ENCODE data around the gene TRAK2.
A peak's percentile ranks its signal among the peaks of the same experiment; 100 is the strongest.
"Not testable (repeated sequence)": the region's sequence is repeated elsewhere in the genome, so short reads cannot be mapped to it uniquely, and the experiment has no call there.

Gene TRAK2, protein sequence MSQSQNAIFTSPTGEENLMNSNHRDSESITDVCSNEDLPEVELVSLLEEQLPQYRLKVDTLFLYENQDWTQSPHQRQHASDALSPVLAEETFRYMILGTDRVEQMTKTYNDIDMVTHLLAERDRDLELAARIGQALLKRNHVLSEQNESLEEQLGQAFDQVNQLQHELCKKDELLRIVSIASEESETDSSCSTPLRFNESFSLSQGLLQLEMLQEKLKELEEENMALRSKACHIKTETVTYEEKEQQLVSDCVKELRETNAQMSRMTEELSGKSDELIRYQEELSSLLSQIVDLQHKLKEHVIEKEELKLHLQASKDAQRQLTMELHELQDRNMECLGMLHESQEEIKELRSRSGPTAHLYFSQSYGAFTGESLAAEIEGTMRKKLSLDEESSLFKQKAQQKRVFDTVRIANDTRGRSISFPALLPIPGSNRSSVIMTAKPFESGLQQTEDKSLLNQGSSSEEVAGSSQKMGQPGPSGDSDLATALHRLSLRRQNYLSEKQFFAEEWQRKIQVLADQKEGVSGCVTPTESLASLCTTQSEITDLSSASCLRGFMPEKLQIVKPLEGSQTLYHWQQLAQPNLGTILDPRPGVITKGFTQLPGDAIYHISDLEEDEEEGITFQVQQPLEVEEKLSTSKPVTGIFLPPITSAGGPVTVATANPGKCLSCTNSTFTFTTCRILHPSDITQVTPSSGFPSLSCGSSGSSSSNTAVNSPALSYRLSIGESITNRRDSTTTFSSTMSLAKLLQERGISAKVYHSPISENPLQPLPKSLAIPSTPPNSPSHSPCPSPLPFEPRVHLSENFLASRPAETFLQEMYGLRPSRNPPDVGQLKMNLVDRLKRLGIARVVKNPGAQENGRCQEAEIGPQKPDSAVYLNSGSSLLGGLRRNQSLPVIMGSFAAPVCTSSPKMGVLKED
- total RNA-seq = 78.6 to 233 (median 107) reads per million in 3 experiments

DNA sequence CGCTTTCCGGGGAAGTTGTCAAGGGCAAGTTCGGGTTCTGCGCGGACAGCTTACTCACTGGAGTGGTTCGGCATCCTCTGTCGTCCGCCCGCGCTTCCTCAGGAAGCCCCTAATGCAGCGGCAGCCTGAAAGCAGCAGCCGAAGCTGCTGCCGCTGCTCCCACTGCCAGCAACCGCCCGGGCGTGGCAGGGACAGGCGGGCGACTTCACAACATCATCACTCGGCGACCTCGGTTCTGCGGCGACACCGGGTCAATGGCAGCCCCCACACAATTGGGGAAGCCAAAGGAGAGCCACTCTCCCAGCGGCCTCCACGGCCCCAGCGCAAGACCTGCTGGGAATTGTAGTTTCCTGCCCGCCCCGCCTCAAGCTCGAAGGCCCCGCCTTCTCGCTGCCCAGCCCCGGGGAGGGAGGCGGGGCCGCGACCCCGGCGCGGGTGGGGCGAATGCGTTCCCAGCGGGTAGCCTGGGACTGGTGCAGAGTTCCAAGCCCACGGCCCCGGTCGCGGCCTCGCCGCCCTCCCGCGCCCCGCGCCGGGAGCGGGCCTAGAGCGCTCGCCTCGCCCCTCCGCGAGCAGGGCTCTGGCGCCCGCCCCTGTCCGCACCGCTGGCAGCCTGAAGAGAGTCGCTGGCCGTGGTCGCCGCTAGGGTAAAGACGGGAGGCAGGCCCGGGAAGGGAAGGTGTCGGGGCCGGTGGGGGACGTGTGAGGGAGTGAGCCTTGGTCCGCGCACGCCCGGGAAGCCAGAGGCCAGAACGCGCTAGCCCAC is at the start of gene TRAK2, which contains the start of gene STRADB:
Gene TRAK2, minus strand, starts transcription at position 167 of the 766 bp plus-strand sequence. CDS start 30,951 bp downstream, outside the sequence.
Gene STRADB, plus strand, starts transcription at position 449 of the 766 bp plus-strand sequence. CDS start 3,101 bp downstream, outside the sequence.
- peak; percentile 95 for DNase-seq

DNA sequence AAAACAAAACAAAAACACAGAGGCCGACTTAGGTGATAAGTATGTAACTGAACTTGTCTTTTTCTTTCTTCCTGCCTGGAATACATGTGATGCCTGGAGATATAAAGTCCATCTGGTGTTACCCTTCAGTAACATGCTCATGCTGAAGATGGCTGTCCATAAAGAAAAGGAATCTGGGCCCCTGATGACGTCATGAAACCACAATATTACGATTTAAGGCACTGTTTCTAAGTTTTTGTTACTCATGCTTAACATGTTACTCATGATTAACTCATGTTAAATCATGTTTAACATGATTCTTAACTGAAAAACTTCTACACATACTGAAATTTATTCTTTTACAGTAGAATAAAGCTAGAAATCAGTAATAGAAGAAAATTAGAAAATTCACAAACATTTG is 49.3 kb upstream of the TRAK2 start:
- DNase-seq = no peak

GRCh38 chr2:201496785-201497184 is 45.5 kb upstream of the TRAK2 start:
- no peak for DNase-seq

DNA sequence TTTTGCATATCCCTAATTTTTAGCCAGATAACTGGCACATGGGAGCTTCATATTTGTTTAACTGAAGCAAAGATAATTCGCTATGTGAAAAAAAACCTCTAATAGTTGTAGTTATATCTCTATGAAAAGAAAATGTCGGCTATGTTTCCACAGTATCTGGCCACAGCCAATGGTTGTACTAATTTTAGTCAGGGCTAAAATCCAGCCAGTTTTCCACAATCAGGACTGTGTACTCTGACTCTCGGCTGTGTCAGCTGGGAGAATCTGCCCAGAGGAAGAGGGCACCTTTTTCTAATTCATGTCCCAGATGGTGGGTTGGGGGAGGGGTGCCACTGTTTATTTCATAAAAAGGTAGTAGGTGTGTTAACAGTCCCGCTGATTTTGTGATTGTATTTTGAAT is 39.0 kb upstream of the TRAK2 start:
- no peak for DNase-seq

DNA sequence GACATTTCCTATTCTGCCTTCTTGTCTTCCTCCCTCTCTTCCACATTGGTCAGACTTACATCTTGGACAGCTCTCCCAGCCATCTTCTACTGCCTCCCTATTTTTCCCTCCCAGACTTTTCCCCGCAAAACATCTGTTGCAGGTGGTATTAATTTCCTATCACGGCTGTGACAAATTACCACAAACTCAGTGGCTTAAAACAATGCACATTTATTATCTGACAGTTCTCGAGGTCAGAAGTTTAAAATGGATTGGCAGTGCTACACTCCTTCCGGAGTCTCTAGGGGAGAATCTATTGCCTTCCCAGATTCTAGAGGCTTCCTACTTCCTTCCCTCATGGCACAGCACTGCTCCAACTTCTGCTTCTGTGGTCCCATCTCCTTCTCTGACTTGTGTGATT is 33.5 kb upstream of the TRAK2 start:
- no peak for DNase-seq

GRCh38 chr2:201483758-201484157 is 32.5 kb upstream of the TRAK2 start:
- DNase-seq = not testable (repeated sequence)

DNA sequence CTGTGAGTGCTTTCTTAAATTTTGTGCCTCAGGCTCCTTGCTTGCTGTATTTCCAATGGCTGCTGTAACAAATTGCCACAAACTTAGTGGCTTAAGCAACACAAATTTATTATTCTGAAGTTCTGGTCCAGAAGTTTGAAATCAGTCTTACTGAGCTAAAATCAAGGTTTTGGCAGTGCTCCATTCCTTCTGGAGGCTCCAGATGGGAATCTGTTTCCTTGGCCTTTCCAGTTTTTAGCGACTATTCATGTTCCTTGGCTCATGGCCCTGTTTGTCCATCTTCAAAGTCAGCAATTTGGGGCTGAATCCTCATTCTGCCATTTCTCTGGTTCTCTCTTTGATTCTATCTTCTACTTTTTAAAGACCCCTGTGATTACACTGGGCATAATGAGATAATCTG is 32.1 kb upstream of the TRAK2 start:
- DNase-seq = no peak

GRCh38 chr2:201482543-201482942 is 31.3 kb upstream of the TRAK2 start:
- no peak for DNase-seq

DNA sequence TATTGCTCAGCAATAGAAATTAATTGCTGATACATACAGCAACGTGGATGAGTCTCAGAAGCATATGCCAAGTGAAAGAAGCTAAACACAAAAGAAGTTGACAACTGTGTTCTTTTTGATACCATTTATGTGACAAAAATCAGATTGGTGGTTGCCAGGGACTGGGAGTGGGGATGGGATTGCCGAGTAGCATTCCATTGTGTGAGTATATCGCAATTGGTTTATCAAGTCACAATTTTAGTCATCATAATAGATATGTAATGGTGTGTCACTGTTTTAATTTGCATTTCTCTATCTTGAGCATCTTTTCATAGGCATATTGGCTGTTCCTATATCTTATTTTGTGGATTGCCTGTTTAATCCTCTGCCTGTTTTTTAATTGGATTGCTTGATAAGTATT is 21.2 kb upstream of the TRAK2 start:
- DNase-seq = no peak

GRCh38 chr2:201471732-201472393 is 20.6 kb upstream of the TRAK2 start:
- no peak for DNase-seq

GRCh38 chr2:201470821-201471731 is 19.8 kb upstream of the TRAK2 start:
- DNase-seq = no peak

- no peak for DNase-seq
These were observed 16.4 kb upstream of the TRAK2 start for GRCh38 chr2:201467666-201468065.

DNA sequence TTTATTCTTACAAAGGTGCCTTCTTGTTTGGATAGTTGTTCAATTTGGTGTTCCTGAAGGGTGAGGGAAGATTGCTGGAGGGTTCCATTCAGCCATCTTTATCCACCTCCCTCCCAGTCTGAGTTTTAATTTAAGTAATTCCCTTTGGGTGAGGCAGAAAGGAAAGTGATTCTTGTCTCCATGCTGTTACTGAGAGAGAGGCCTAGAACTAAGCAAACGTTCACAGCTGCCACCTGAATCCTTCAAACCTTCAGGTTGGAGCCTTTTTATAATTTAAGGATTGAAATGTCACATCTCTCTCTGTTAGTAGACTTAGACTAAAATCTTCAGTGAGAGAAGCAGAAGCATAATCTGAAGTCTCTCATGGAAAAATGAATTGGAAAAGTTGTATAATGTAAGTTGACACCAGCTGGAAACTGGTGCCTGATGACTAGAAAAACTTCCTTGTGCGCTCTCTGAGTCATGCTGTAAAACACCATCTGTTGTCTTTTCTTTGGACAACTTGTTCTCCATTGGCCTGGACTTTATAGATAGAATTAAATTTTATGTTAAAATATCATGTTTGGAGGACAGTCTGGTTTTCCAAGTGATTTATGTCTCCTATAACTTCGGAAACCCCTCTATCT is 14.9 kb upstream of the TRAK2 start:
- DNase-seq = no peak

GRCh38 chr2:201465524-201465971 is 14.3 kb upstream of the TRAK2 start:
- no peak for DNase-seq

GRCh38 chr2:201464547-201464946 is 13.3 kb upstream of the TRAK2 start:
- no peak for DNase-seq

- DNase-seq = no peak
These were observed 9.3 kb upstream of the TRAK2 start for GRCh38 chr2:201460532-201460931.

GRCh38 chr2:201458381-201458780 is 7.1 kb upstream of the TRAK2 start:
- DNase-seq = no peak

- DNase-seq = no peak
These were observed 1.8 kb upstream of the TRAK2 start for GRCh38 chr2:201452922-201453643.

DNA sequence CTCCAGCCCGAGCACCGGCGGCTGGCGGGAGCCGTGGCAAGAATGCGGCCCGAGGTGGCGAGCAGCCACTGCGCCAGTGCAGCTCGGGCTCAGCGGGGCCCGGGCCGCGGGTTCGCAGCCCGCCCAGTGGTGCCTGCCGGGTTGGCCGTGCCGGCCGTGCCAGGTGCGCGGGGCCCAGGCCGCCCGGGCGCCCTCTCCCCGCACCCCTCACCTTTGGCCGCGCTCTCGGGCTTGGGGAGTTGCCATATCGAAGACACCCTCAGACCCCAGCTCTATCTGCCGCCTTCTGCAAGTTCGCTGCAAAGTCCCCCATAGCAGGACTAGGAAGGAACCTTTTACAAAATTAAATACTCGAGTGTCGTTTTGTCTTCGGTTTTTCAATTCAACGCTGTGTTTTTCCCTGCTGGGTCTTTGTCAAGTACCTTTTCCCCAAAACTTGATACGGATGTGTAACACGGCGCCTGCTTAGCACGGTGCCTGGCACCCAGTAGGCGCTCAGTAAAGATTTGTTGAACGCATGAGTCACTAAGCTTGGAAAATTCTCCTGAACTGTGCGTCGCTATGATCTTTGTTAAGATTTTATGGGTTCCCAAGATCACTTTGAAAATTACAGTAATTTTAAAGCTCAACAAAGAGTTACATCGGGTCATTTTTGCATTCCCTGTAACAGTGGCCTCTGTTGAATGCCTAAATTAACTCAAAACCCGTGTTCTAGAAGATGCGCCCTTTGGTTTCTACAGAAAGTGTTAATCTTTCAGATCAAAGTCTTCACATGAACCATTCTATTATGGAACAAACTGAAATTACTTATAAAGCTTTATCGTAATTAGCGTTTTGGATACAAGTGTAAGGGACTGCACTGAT is 1.0 kb upstream of the TRAK2 start:
- no peak for DNase-seq

Data from central memory CD4-positive, alpha-beta T cell (primary cell).